BLaER1 treated with 17β-estradiol and CSF1 and Interleukin-3, amounts not matched to agents 10 nM and 100 nM (cell line): ENCODE data around the gene RBPMS2.
A peak's percentile ranks its signal among the peaks of the same experiment; 100 is the strongest.
"Not testable (repeated sequence)": the region's sequence is repeated elsewhere in the genome, so short reads cannot be mapped to it uniquely, and the experiment has no call there.

Experiments used
- H3K27ac ChIP-seq, 11 experiments: shearing (Covaris generic); formaldehyde crosslinking; 2 replicates each; pipeline ENCODE4 v1.8.1; 2022
- H3K27me3 ChIP-seq, 11 experiments: shearing (Covaris generic); formaldehyde crosslinking; 2 replicates each; pipeline ENCODE4 v1.8.1; 2022
- H3K36me3 ChIP-seq, 11 experiments: shearing (Covaris generic); formaldehyde crosslinking; 2 replicates each; pipeline ENCODE4 v1.8.1; 2022
- H3K4me1 ChIP-seq, 10 experiments: shearing (Covaris generic); formaldehyde crosslinking; 2 replicates each; pipeline ENCODE4 v1.8.1; 2022
- H3K4me2 ChIP-seq, 11 experiments: shearing (Covaris generic); formaldehyde crosslinking; 2 replicates each; pipeline ENCODE4 v1.8.1; 2022
- H3K4me3 ChIP-seq, 10 experiments: shearing (Covaris generic); formaldehyde crosslinking; 2 replicates each; pipeline ENCODE4 v1.8.1; 2022
- H3K9ac ChIP-seq, 11 experiments: shearing (Covaris generic); formaldehyde crosslinking; 2 replicates each; pipeline ENCODE4 v1.8.1; 2022
- H3K9me3 ChIP-seq, 11 experiments: shearing (Covaris generic); formaldehyde crosslinking; replicated peaks in 1 of 11; 2 replicates each; pipeline ENCODE4 v1.8.1; 2022
- H4K20me1 ChIP-seq, 11 experiments: shearing (Covaris generic); formaldehyde crosslinking; 2 replicates each; pipeline ENCODE4 v1.8.1; 2022
- Cebpa-rat ChIP-seq, 11 experiments: shearing (Covaris generic); IDR thresholded peaks; 2 replicates each; pipeline ENCODE4 v1.8.1; 2022

RBPMS2 gene

DNA sequence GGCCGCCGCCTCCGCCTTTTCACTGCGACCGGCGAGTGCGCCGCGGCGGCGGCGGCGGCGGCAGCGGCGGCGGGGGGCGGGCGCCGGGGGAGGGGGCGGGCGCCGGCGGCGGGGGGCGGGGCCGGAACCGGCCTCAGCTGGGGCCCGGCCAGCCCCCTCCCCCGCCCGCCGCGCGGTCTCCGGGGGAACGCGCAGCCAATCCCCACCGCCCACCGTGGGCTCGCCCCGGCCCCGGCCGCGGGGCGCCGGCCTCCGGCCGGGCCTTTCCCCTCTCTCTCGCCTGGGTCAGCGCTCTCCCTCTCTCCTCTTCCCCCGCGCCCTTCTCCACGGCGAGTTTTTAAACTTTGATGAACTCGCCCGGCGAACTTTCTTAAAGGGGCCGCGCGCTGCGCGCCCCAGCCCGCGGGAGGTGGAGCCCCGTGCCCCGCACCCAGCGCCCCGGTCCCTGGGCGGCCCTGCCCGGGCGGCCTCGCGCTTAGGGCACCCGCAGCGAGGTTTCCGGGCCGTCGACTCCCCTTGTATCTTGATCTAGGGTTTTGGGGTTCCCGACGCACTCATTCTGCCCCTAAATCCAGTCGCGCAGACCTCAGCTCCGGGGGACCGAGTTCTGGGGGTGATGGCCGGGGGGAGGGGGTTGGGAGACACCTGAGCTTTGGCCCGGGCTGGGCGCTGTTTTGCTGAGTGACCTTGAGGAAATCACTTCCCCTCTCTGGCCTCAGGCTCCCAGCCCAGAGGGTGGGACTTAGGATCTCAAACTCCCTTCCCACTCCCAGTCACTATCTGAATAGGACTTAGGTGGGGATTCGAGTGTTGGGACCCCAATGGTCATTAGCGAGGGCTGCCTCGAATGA lies at the start of gene RBPMS2:
Gene RBPMS2, minus strand, starts transcription at position 39 of the 851 bp plus-strand sequence. CDS start 270 bp downstream, outside the sequence.
- Histone ChIP-seq H3K9ac (peak within 1 kb of the TSS; percentile 46 to 78 (median 68)), H3K27ac (no peak within 1 kb of the TSS; a peak in 1 of 22 replicates), H3K36me3 (no peaks in the 10 kb centered on the region), H3K27me3 (peaks cover 52 to 72% (median 65%) of the 10 kb centered on the region in 11 experiments), H3K4me2 (peak within 1 kb of the TSS; percentile 90 to 98 (median 97)), H3K9me3 (no peaks in the 10 kb centered on the region; a peak in 1 of 22 replicates), H4K20me1 (peaks cover 0 to 23% (median 14%) of the 10 kb centered on the region in 11 experiments; a peak in 13 of 22 replicates), H3K4me3 (peak within 1 kb of the TSS; percentile 66 to 77 (median 69)), H3K4me1 (peaks cover 0 to 21% (median 8%) of the 10 kb centered on the region in 10 experiments; a peak in 9 of 20 replicates)
- no peak for TF ChIP-seq Cebpa-rat (IDR thresholded peaks at IDR 0.05)

DNA sequence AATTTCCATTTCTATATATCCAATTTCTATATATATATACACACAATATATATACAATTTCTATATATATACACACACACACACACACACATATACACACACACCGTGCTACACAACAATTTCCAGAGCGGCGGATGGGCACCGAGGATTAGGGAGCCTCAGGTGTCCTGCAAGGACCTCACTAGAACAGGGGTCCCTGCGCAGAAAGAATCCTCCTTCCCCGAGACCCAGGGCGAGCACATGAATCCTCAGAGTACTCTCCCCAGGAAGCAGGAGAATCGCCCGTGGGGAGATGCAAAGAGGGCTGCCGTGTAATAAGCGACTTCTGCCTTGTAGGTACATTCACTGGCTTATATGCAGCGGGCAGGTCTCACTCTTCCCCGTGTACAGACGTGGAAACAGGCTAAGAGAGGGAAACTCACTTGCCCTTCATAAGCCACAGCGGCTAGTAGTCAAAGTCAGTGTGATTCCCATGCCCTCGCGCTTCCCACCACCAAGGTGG lies 49.6 kb upstream of the RBPMS2 start:
- no peak for TF ChIP-seq Cebpa-rat (IDR thresholded peaks at IDR 0.05)
- Histone ChIP-seq H4K20me1 (peaks cover 0 to 7% (median 0%) of the 10 kb centered on the region in 11 experiments; a peak in 3 of 22 replicates), H3K27ac (peak overlapping the region in 9 of 11 experiments; percentile 54 to 83 (median 77); a peak in 18 of 22 replicates), H3K4me2 (peak overlapping the region; percentile 89 to 100 (median 96)), H3K4me1 (peaks cover 27 to 42% (median 37%) of the 10 kb centered on the region in 10 experiments), H3K9me3 (no peaks in the 10 kb centered on the region), H3K36me3 (peaks cover 0 to 27% (median 22%) of the 10 kb centered on the region in 11 experiments; a peak in 16 of 22 replicates), H3K4me3 (peak overlapping the region; percentile 52 to 78 (median 70)), H3K27me3 (peaks cover 6 to 27% (median 13%) of the 10 kb centered on the region in 11 experiments; a peak in 20 of 22 replicates), H3K9ac (peak overlapping the region; percentile 65 to 83 (median 77); a peak in 21 of 22 replicates)

- peaks cover 11 to 42% (median 26%) of the 10 kb centered on the region in 10 experiments; a peak in 19 of 20 replicates for H3K4me1 ChIP-seq
- H4K20me1 ChIP-seq, result peaks cover 0 to 6% (median 0%) of the 10 kb centered on the region in 11 experiments; a peak in 5 of 22 replicates
- no peak for TF ChIP-seq Cebpa-rat (IDR thresholded peaks at IDR 0.05)
- H3K9ac ChIP-seq, result 0 out of 22 replicates have a peak overlapping the region, but pooled peaks of 1 of the 11 experiments have one; percentile 8
- H3K9me3 ChIP-seq, result no peaks in the 10 kb centered on the region
- H3K27ac ChIP-seq, result no peak overlapping the region; a peak in 1 of 22 replicates
- H3K36me3 ChIP-seq, result peaks cover 0 to 56% (median 40%) of the 10 kb centered on the region in 11 experiments; a peak in 19 of 22 replicates
- H3K4me3 ChIP-seq, result no peak overlapping the region
- H3K27me3 ChIP-seq, result no peaks in the 10 kb centered on the region
- H3K4me2 ChIP-seq, result no peak overlapping the region
Measured at GRCh38 chr15:64816452-64816851, 41.1 kb upstream of the RBPMS2 start.

GRCh38 chr15:64814965-64815364 lies 39.6 kb upstream of the RBPMS2 start:
- peak in 7 of 11 experiments; percentile 18 to 54 (median 37); a peak in 6 of 22 replicates for TF ChIP-seq Cebpa-rat (IDR thresholded peaks at IDR 0.05)

DNA sequence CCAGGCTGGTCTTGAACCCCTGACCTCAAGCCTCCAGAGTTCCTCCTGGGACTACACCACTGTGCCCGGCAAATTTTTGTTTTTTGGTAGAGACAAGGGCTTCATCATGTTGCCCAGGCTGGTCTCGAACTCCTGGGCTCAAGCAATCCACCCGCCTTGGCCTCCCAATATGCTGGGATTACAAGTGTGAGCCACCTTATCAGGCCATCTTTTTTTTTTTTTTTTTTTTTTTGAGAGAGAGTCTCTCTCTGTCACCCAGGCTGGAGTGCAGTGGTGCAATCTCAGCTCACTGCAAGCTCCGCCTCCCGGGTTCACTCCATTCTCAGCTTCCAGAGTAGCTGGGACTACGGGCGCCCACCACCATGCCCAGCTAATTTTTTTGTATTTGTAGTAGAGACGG lies 38.9 kb upstream of the RBPMS2 start:
- H3K27ac ChIP-seq, result not testable (repeated sequence)
- peaks cover 15 to 57% (median 46%) of the 10 kb centered on the region in 10 experiments; a peak in 19 of 20 replicates for H3K4me1 ChIP-seq

More at GRCh38 chr15:64814965-64815364, 39.6 kb upstream of the RBPMS2 start:
- Histone ChIP-seq H3K36me3 (peaks cover 0 to 41% (median 31%) of the 10 kb centered on the region in 11 experiments; a peak in 19 of 22 replicates), H3K4me1 (peaks cover 15 to 57% (median 40%) of the 10 kb centered on the region in 10 experiments; a peak in 19 of 20 replicates), H3K4me2 (peak overlapping the region in 4 of 11 experiments; percentile 19 to 32 (median 22); a peak in 6 of 22 replicates)
- H3K9me3 ChIP-seq, H3K27ac ChIP-seq, H3K9ac ChIP-seq, H3K27me3 ChIP-seq, H4K20me1 ChIP-seq, H3K4me3 ChIP-seq: not testable (repeated sequence)

DNA sequence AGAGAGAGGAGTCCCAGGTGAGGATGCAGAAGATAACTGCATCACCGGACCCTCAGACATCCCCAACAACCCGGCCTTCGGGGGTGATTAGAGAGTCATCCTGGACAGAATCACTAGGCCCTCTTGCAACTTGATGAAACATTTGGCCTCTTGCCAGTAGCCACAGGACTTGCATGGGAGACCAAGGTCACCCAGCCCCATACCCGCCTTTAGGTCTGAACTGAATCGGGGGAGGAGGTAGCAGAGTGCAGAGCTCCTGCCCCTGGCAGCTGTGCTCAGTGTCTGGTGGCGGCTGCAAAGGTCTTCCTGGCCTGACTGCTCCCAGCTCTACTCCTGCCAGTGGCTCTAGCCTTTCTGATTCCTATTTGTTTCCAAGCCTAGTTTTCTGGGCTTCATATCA lies 37.7 kb upstream of the RBPMS2 start:
- no peak for TF ChIP-seq Cebpa-rat (IDR thresholded peaks at IDR 0.05)
- Histone ChIP-seq H4K20me1 (peaks cover 0 to 4% (median 0%) of the 10 kb centered on the region in 11 experiments; a peak in 4 of 22 replicates), H3K4me2 (peak overlapping the region; percentile 5 to 81 (median 57); a peak in 21 of 22 replicates), H3K9me3 (no peaks in the 10 kb centered on the region), H3K36me3 (peaks cover 0 to 23% (median 14%) of the 10 kb centered on the region in 11 experiments; a peak in 15 of 22 replicates), H3K27ac (no peak overlapping the region), H3K9ac (peak overlapping the region in 3 of 11 experiments; percentile 20 to 28 (median 28); a peak in 3 of 22 replicates), H3K27me3 (no peaks in the 10 kb centered on the region), H3K4me3 (no peak overlapping the region), H3K4me1 (peaks cover 15 to 57% (median 52%) of the 10 kb centered on the region in 10 experiments; a peak in 19 of 20 replicates)

More for the DNA sequence above, 38.9 kb upstream of the RBPMS2 start:
- not testable (repeated sequence) for H4K20me1 ChIP-seq, H3K27me3 ChIP-seq, H3K4me2 ChIP-seq, H3K4me3 ChIP-seq, H3K9ac ChIP-seq, H3K9me3 ChIP-seq
- peaks cover 0 to 35% (median 24%) of the 10 kb centered on the region in 11 experiments; a peak in 17 of 22 replicates for H3K36me3 ChIP-seq

GRCh38 chr15:64810497-64811326 lies 35.3 kb upstream of the RBPMS2 start:
- H4K20me1 ChIP-seq, result no peaks in the 10 kb centered on the region; a peak in 2 of 22 replicates
- peaks cover 15 to 59% (median 51%) of the 10 kb centered on the region in 10 experiments; a peak in 19 of 20 replicates for H3K4me1 ChIP-seq
- H3K27ac ChIP-seq, result no peak overlapping the region
- H3K4me3 ChIP-seq, result no peak overlapping the region
- peak overlapping the region in 4 of 11 experiments; percentile 24 to 61 (median 42); a peak in 6 of 22 replicates for H3K9ac ChIP-seq
- H3K27me3 ChIP-seq, result no peaks in the 10 kb centered on the region
- H3K4me2 ChIP-seq, result peak overlapping the region in 9 of 11 experiments; percentile 28 to 81 (median 57); a peak in 17 of 22 replicates
- H3K9me3 ChIP-seq, result no peaks in the 10 kb centered on the region
- TF ChIP-seq Cebpa-rat (IDR thresholded peaks at IDR 0.05), result no peak
- H3K36me3 ChIP-seq, result peaks cover 0 to 6% (median 0%) of the 10 kb centered on the region in 11 experiments; a peak in 3 of 22 replicates
